Transverse colon (tissue), 4 donors: ENCODE measurements around the gene ANKRD18A. TPM values are rescaled to one million over a fixed set of nuclear protein-coding genes. Genes with fewer than 3 reads are reported as not detected.
"Not testable (repeated sequence)": the region's sequence is repeated elsewhere in the genome, so short reads cannot be mapped to it uniquely, and the experiment has no call there.

Experiments
- DNase-seq: peaks from one replicate; pipeline ENCODE4 v3.0.0-alpha.2; 2019
- H3K27ac ChIP-seq, 4 donors: fragments of 200-600 bp; sonication (generic); 2 replicates each; pipeline ENCODE4 v1.5.1; 2016 to 2018; ENCODE audit warnings: inconsistent platforms in 4 of 4
- H3K27me3 ChIP-seq: fragments of 200-600 bp; sonication (generic); 2 replicates; pipeline ENCODE4 v1.5.1; 2017; ENCODE audit warnings: inconsistent platforms
- H3K36me3 ChIP-seq, 4 donors: fragments of 200-600 bp; sonication (generic); 2 replicates each; pipeline ENCODE4 v1.5.1; 2017 to 2019; ENCODE audit warnings: inconsistent platforms in 4 of 4
- H3K4me1 ChIP-seq, 4 donors: fragments of 200-600 bp; sonication (generic); 2 replicates each; pipeline ENCODE4 v1.5.1; 2017 to 2020; ENCODE audit warnings: inconsistent platforms in 4 of 4
- H3K4me3 ChIP-seq, 4 donors: fragments of 200-600 bp; sonication (generic); 1 replicate in 1 of 4; 2 replicates in 3 of 4; pipeline versions ENCODE4 v1.5.1 to v1.6.1; 2017 to 2019; ENCODE audit warnings: inconsistent platforms in 4 of 4
- H3K9me3 ChIP-seq, 2 donors: fragments of 200-600 bp; sonication (generic); 2 replicates each; pipeline ENCODE4 v1.5.1; 2017 to 2019; ENCODE audit warnings: inconsistent platforms in 2 of 2
- CTCF ChIP-seq, 5 experiments: fragments of 200-600 bp in 3 of 5; fragments of 450-650 bp in 2 of 5; sonication (generic) in 3 of 5; IDR thresholded peaks; 1 replicate in 2 of 5; 2 replicates in 3 of 5; pipeline ENCODE4 v1.5.1; 2016 to 2017; ENCODE audit warnings: antibody characterized with exemption in 5 of 5, inconsistent platforms in 3 of 5, mild to moderate bottlenecking in 2 of 5, moderate library complexity in 1 of 5
- EP300 ChIP-seq: sonication (generic); formaldehyde crosslinking; IDR thresholded peaks from one replicate; pipeline ENCODE4 v1.6.1; 2017; ENCODE audit warnings: antibody characterized with exemption, low read depth
- POLR2A ChIP-seq: fragments of 450-650 bp; IDR thresholded peaks from one replicate; pipeline ENCODE4 v1.6.1; 2016; ENCODE audit warnings: antibody characterized with exemption, mild to moderate bottlenecking, moderate library complexity
- POLR2AphosphoS5 ChIP-seq, 3 donors: sonication (generic); formaldehyde crosslinking; IDR thresholded peaks; one replicate each; pipeline ENCODE4 v1.6.1; 2016; ENCODE audit warnings: antibody characterized with exemption in 3 of 3
- WGBS, 2 donors: methylation state at CpG; one replicate each; pipeline ENCODE4 v1.1.5; 2018; ENCODE audit warnings: low coverage in 1 of 2; 5-methylcytosine and 5-hydroxymethylcytosine counted together
- in situ Hi-C, 4 donors: fragments of 200-750 bp; cut with MboI; loops; one replicate each; pipeline versions ENCODE4 v1.15.0 to v1.15.1; 2017; ENCODE audit warnings: low sequenced_read_pairs in 3 of 4, low pct_ligation_motif_present in 1 of 4, low pct_unique_long_range_greater_than_20kb in 1 of 4
- intact Hi-C: fragments of 100-400 bp; cut with DNase I; formaldehyde crosslinking; loops from one replicate; pipeline ENCODE4 v1.15.1; 2023; ENCODE audit warnings: low total_unique reads
- total RNA-seq, 4 donors: library from RNA; depleted of rRNA; stranded (reverse); fragments of >200 nt; gene quantifications; one replicate each; pipeline ENCODE4 v1.1.0, GENCODE V29; 2016

The ANKRD18A gene
- total RNA-seq, 4 donors from 2014 or later = 5.6 to 15.4 (median 12.5) TPM

GRCh38 chr9:38622951-38623350 is 2.6 kb upstream of the ANKRD18A start:
- H3K4me3 ChIP-seq = no peak overlapping the region
- no peak for DNase-seq
- no peak for TF ChIP-seq POLR2A
- TF ChIP-seq CTCF (IDR thresholded peaks at IDR 0.05) = no peak
- TF ChIP-seq EP300 = no peak
- no peak for TF ChIP-seq POLR2AphosphoS5 (IDR thresholded peaks at IDR 0.05)
- H3K4me1 ChIP-seq = peaks cover 3 to 33% (median 19%) of the 10 kb centered on the region in 4 donors
- H3K9me3 ChIP-seq = peaks cover 0 to 14% of the 10 kb centered on the region in 2 donors
- WGBS, 2 donors = 53 to 66% methylated on average over 2 of the region's 2 CpGs
- intact Hi-C loops (no loop called here), in situ Hi-C loops (no loop called here)
- peaks cover 61% of the 10 kb centered on the region for H3K27me3 ChIP-seq
- H3K27ac ChIP-seq = no peak overlapping the region
- no peaks in the 10 kb centered on the region for H3K36me3 ChIP-seq

- intact Hi-C loops (no loop called here), in situ Hi-C loops (no loop called here)
- WGBS, 2 donors = 7% methylated on average over 30 of the region's 30 CpGs; no CpG with 5 or more reads in 1 of the 2 donors
- Histone ChIP-seq H3K4me3 (peak overlapping the region in 3 of 4 donors; percentile 47 to 54 (median 50)), H3K27ac (peak overlapping the region in 1 of 4 donors; percentile 84), H3K36me3 (no peaks in the 10 kb centered on the region), H3K9me3 (peaks cover 0 to 14% of the 10 kb centered on the region in 2 donors), H3K27me3 (peaks cover 66% of the 10 kb centered on the region), H3K4me1 (peaks cover 3 to 33% (median 19%) of the 10 kb centered on the region in 4 donors)
- TF ChIP-seq CTCF (IDR thresholded peaks at IDR 0.05) = no peak
- no peak for TF ChIP-seq POLR2A
- no peak for TF ChIP-seq POLR2AphosphoS5 (IDR thresholded peaks at IDR 0.05)
- no peak for TF ChIP-seq EP300
- peak; percentile 30 for DNase-seq
Measured at GRCh38 chr9:38622288-38622674, 1.9 kb upstream of the ANKRD18A start.

- intact Hi-C loops (no loop called here), in situ Hi-C loops (no loop called here)
- 4% methylated on average over 33 of the region's 67 CpGs; no CpG with 5 or more reads in 1 of the 2 donors for WGBS, 2 donors
- peaks cover 0 to 14% of the 10 kb centered on the region in 2 donors for H3K9me3 ChIP-seq
- H3K36me3 ChIP-seq = no peaks in the 10 kb centered on the region
- H3K4me3 ChIP-seq = peak overlapping the region; percentile 31 to 54 (median 48)
- peak overlapping the region; percentile 63 to 84 (median 82) for H3K27ac ChIP-seq
- peak; percentile 40 for DNase-seq
- no peak for TF ChIP-seq EP300
- peaks cover 3 to 33% (median 19%) of the 10 kb centered on the region in 4 donors for H3K4me1 ChIP-seq
- peaks cover 72% of the 10 kb centered on the region for H3K27me3 ChIP-seq
Measured at GRCh38 chr9:38621434-38622287, 1.3 kb upstream of the ANKRD18A start.

- in situ Hi-C loops = no loop called here
- TF ChIP-seq POLR2AphosphoS5 (IDR thresholded peaks at IDR 0.05) (no peak), EP300 (no peak), POLR2A (no peak), CTCF (IDR thresholded peaks at IDR 0.05) (no peak)
Measured at GRCh38 chr9:38619556-38620447, 594 bp downstream of the ANKRD18A start.

GRCh38 chr9:38598029-38598745 is 22.2 kb downstream of the ANKRD18A start:
- in situ Hi-C loops, H3K4me1 ChIP-seq, H3K9me3 ChIP-seq, H3K36me3 ChIP-seq, DNase-seq, intact Hi-C loops, H3K4me3 ChIP-seq, H3K27ac ChIP-seq, H3K27me3 ChIP-seq: not testable (repeated sequence)
- 60 to 74% methylated on average over 2 of the region's 2 CpGs for WGBS, 2 donors

More at GRCh38 chr9:38619556-38620447, 594 bp downstream of the ANKRD18A start:
- Histone ChIP-seq H3K9me3 (peaks cover 0 to 13% of the 10 kb centered on the region in 2 donors), H3K4me3 (peak overlapping the region; percentile 23 to 54 (median 48)), H3K27ac (peak overlapping the region; percentile 63 to 84 (median 82)), H3K27me3 (peaks cover 76% of the 10 kb centered on the region), H3K36me3 (no peaks in the 10 kb centered on the region), H3K4me1 (peaks cover 3 to 33% (median 19%) of the 10 kb centered on the region in 4 donors)
- 3 to 20% methylated on average over 4 to 34 of the region's 58 CpGs for WGBS, 2 donors
- peak; percentile 46 for DNase-seq
- intact Hi-C loops = no loop called here

- H3K27ac ChIP-seq, H3K36me3 ChIP-seq, DNase-seq, H3K9me3 ChIP-seq, intact Hi-C loops, H3K4me1 ChIP-seq, in situ Hi-C loops, H3K27me3 ChIP-seq, H3K4me3 ChIP-seq: not testable (repeated sequence)
- 80 to 87% methylated on average over 3 of the region's 3 CpGs for WGBS, 2 donors
Measured at GRCh38 chr9:38595117-38595516, 25.3 kb downstream of the ANKRD18A start.
